Vagina (tissue), 2 donors: Measurements from ENCODE around the gene FAM228B. TPM values are rescaled to one million over a fixed set of nuclear protein-coding genes. Genes with fewer than 3 reads are reported as not detected.

Experiments used
- DNase-seq, 2 donors: peaks; one replicate each; pipeline ENCODE4 v3.0.0-alpha.2; 2017; ENCODE audit errors: extremely low spot score in 2 of 2
- H3K27ac ChIP-seq: fragments of 200-600 bp; sonication (generic); one replicate; pipeline ENCODE4 v1.5.1; 2019
- H3K27me3 ChIP-seq: fragments of 200-600 bp; sonication (generic); one replicate; pipeline ENCODE4 v1.5.1; 2019
- H3K36me3 ChIP-seq, 2 donors: fragments of 200-600 bp; sonication (generic); one replicate each; pipeline ENCODE4 v1.5.1; 2017 to 2019
- H3K4me1 ChIP-seq: fragments of 200-600 bp; sonication (generic); one replicate; pipeline ENCODE4 v1.5.1; 2019
- H3K4me3 ChIP-seq, 2 donors: fragments of 200-600 bp; sonication (generic); 1 replicate in 1 of 2; 2 replicates in 1 of 2; pipeline ENCODE4 v1.5.1; 2016 to 2019
- H3K9me3 ChIP-seq: fragments of 200-600 bp; sonication (generic); one replicate; pipeline ENCODE4 v1.5.1; 2019
- CTCF ChIP-seq, 3 experiments: fragments of 450-650 bp in 2 of 3; fragments of 200-600 bp in 1 of 3; sonication (generic) in 1 of 3; IDR thresholded peaks; one replicate each; pipeline ENCODE4 v1.5.1; 2017 to 2019; ENCODE audit warnings: antibody characterized with exemption in 3 of 3, mild to moderate bottlenecking in 2 of 3, moderate library complexity in 2 of 3
- POLR2A ChIP-seq, 2 donors: fragments of 450-650 bp; IDR thresholded peaks; one replicate each; pipeline ENCODE4 v1.6.1; 2017; ENCODE audit warnings: antibody characterized with exemption in 2 of 2, mild to moderate bottlenecking in 2 of 2, moderate library complexity in 2 of 2
- POLR2AphosphoS5 ChIP-seq, 2 donors: sonication (generic); formaldehyde crosslinking; IDR thresholded peaks; one replicate each; pipeline ENCODE4 v1.9.0; 2017; ENCODE audit warnings: antibody characterized with exemption in 2 of 2, mild to moderate bottlenecking in 2 of 2, low read depth in 1 of 2; ENCODE audit not compliant: insufficient read depth in 1 of 2
- intact Hi-C: fragments of 100-400 bp; cut with DNase I; formaldehyde crosslinking; loops from one replicate; pipeline ENCODE4 v1.15.1; 2023
- total RNA-seq: library from RNA; depleted of rRNA; stranded (reverse); fragments of >200 nt; gene quantifications from one replicate; pipeline ENCODE4 v1.2.3, GENCODE V29; 2016

Gene FAM228B
- total RNA-seq, 1 donor from 2014 or later: 16.5 TPM

- H3K27ac ChIP-seq: no peak overlapping the region
- H3K4me3 ChIP-seq: no peak overlapping the region
Measured at GRCh38 chr2:24175631-24176187, 52.4 kb downstream of the FAM228B start.

GRCh38 chr2:24176326-24176725, 53.1 kb downstream of the FAM228B start:
- DNase-seq: no peak
- intact Hi-C loops: no loop called here
- no peaks in the 10 kb centered on the region for H3K36me3 ChIP-seq
- H3K4me3 ChIP-seq: no peak overlapping the region
- TF ChIP-seq POLR2AphosphoS5 (IDR thresholded peaks at IDR 0.05; ENCODE audit: insufficient read depth in 1 of 2, low read depth in 1 of 2): no peak
- no peaks in the 10 kb centered on the region for H3K4me1 ChIP-seq
- H3K9me3 ChIP-seq: no peaks in the 10 kb centered on the region
- no peaks in the 10 kb centered on the region for H3K27me3 ChIP-seq
- no peak overlapping the region for H3K27ac ChIP-seq

More at GRCh38 chr2:24175631-24176187, 52.4 kb downstream of the FAM228B start:
- no peaks in the 10 kb centered on the region for H3K4me1 ChIP-seq
- no peaks in the 10 kb centered on the region for H3K27me3 ChIP-seq
- no peaks in the 10 kb centered on the region for H3K36me3 ChIP-seq
- DNase-seq: no peak
- no peaks in the 10 kb centered on the region for H3K9me3 ChIP-seq
- TF ChIP-seq POLR2A (IDR thresholded peaks at IDR 0.05) (no peak), POLR2AphosphoS5 (IDR thresholded peaks at IDR 0.05; ENCODE audit: insufficient read depth in 1 of 2, low read depth in 1 of 2) (no peak), CTCF (IDR thresholded peaks at IDR 0.05) (no peak)
- intact Hi-C loops: no loop called here

- DNase-seq: no peak
- no peak overlapping the region for H3K27ac ChIP-seq
- TF ChIP-seq CTCF (IDR thresholded peaks at IDR 0.05) (no peak), POLR2A (IDR thresholded peaks at IDR 0.05) (no peak)
- H3K36me3 ChIP-seq: no peaks in the 10 kb centered on the region
- H3K9me3 ChIP-seq: no peaks in the 10 kb centered on the region
- intact Hi-C loops: no loop called here
- no peak overlapping the region for H3K4me3 ChIP-seq
- H3K4me1 ChIP-seq: no peaks in the 10 kb centered on the region
- H3K27me3 ChIP-seq: no peaks in the 10 kb centered on the region
Measured at GRCh38 chr2:24179683-24180082, 56.4 kb downstream of the FAM228B start.

- no peak overlapping the region for H3K4me3 ChIP-seq
- DNase-seq: no peak
- intact Hi-C loops: no loop called here
Measured at GRCh38 chr2:24181849-24182248, 58.6 kb downstream of the FAM228B start.

GRCh38 chr2:24182507-24182906, 59.2 kb downstream of the FAM228B start:
- Histone ChIP-seq H3K9me3 (no peaks in the 10 kb centered on the region), H3K27ac (no peak overlapping the region), H3K27me3 (no peaks in the 10 kb centered on the region), H3K36me3 (no peaks in the 10 kb centered on the region), H3K4me3 (no peak overlapping the region), H3K4me1 (no peaks in the 10 kb centered on the region)
- TF ChIP-seq POLR2A (IDR thresholded peaks at IDR 0.05) (no peak), CTCF (IDR thresholded peaks at IDR 0.05) (no peak), POLR2AphosphoS5 (IDR thresholded peaks at IDR 0.05; ENCODE audit: insufficient read depth in 1 of 2, low read depth in 1 of 2) (no peak)
- intact Hi-C loops: no loop called here
- DNase-seq: no peak

More at GRCh38 chr2:24181849-24182248, 58.6 kb downstream of the FAM228B start:
- no peak for TF ChIP-seq POLR2A (IDR thresholded peaks at IDR 0.05)
- TF ChIP-seq POLR2AphosphoS5 (IDR thresholded peaks at IDR 0.05; ENCODE audit: insufficient read depth in 1 of 2, low read depth in 1 of 2): no peak
- no peak for TF ChIP-seq CTCF (IDR thresholded peaks at IDR 0.05)
- Histone ChIP-seq H3K27ac (no peak overlapping the region), H3K4me1 (no peaks in the 10 kb centered on the region), H3K36me3 (no peaks in the 10 kb centered on the region), H3K27me3 (no peaks in the 10 kb centered on the region), H3K9me3 (no peaks in the 10 kb centered on the region)
